Liver (tissue), 9 donors: ENCODE data around the gene OR10A7. TPM values are rescaled to one million over a fixed set of nuclear protein-coding genes. Genes with fewer than 3 reads are reported as not detected.
"Not testable (repeated sequence)": the region's sequence is repeated elsewhere in the genome, so short reads cannot be mapped to it uniquely, and the experiment has no call there.

ENCODE experiments used
- DNase-seq: peaks from one replicate; pipeline ENCODE4 v3.0.0-alpha.2; 2017; ENCODE audit warnings: low spot score
- H3K27ac ChIP-seq, 2 donors: one replicate each; pipeline ENCODE4 v1.7.0; 2013; ENCODE audit warnings: inconsistent platforms in 2 of 2, low read length in 2 of 2, control low read depth in 1 of 2, low read depth in 1 of 2, mild to moderate bottlenecking in 1 of 2
- H3K27me3 ChIP-seq, 4 donors: one replicate each; pipeline versions ENCODE4 v1.6.1 to v1.7.0; 2013; ENCODE audit warnings: low read length in 3 of 4, inconsistent platforms in 1 of 4, mild to moderate bottlenecking in 1 of 4, moderate library complexity in 1 of 4; ENCODE audit not compliant: control insufficient read depth in 4 of 4, insufficient read depth in 4 of 4
- H3K36me3 ChIP-seq, 4 donors: one replicate each; pipeline versions ENCODE4 v1.6.1 to v1.7.0; 2013; ENCODE audit warnings: low read length in 3 of 4, mild to moderate bottlenecking in 3 of 4, low read depth in 1 of 4, moderate library complexity in 1 of 4; ENCODE audit not compliant: control insufficient read depth in 4 of 4, insufficient read depth in 3 of 4
- H3K4me1 ChIP-seq, 4 donors: one replicate each; pipeline versions ENCODE4 v1.6.1 to v1.7.0; 2013; ENCODE audit warnings: low read length in 3 of 4, mild to moderate bottlenecking in 3 of 4, moderate library complexity in 1 of 4; ENCODE audit not compliant: control insufficient read depth in 4 of 4, insufficient read depth in 4 of 4
- H3K4me3 ChIP-seq, 3 donors: one replicate each; pipeline versions ENCODE4 v1.6.1 to v1.7.0; 2013; ENCODE audit warnings: low read length in 3 of 3, control low read depth in 1 of 3, low read depth in 1 of 3, mild to moderate bottlenecking in 1 of 3
- H3K9ac ChIP-seq, 2 donors: one replicate each; pipeline ENCODE4 v1.7.0; 2013; ENCODE audit warnings: low read length in 2 of 2, mild to moderate bottlenecking in 2 of 2, moderate library complexity in 2 of 2, control low read depth in 1 of 2, low read depth in 1 of 2
- H3K9me3 ChIP-seq, 4 donors: one replicate each; pipeline versions ENCODE4 v1.6.1 to v1.7.0; 2013; ENCODE audit warnings: low read length in 3 of 4; ENCODE audit not compliant: control insufficient read depth in 4 of 4
- EGR1 ChIP-seq, 2 donors: IDR thresholded peaks; 2 replicates each; pipeline ENCODE4 v1.6.1; 2016 to 2018; ENCODE audit warnings: antibody characterized with exemption in 2 of 2, low read depth in 2 of 2
- FOXA1 ChIP-seq: IDR thresholded peaks from 2 replicates; pipeline ENCODE4 v1.6.1; 2016; ENCODE audit warnings: antibody characterized with exemption
- RXRA ChIP-seq, 2 donors: IDR thresholded peaks; 2 replicates each; pipeline ENCODE4 v1.6.1; 2017 to 2018; ENCODE audit warnings: antibody characterized with exemption in 2 of 2, mild to moderate bottlenecking in 1 of 2
- TAF1 ChIP-seq: conservative IDR thresholded peaks from 2 replicates; pipeline ENCODE4 v1.6.1; 2016; ENCODE audit warnings: antibody characterized with exemption, mild to moderate bottlenecking
- YY1 ChIP-seq: IDR thresholded peaks from 2 replicates; pipeline ENCODE4 v1.6.1; 2016; ENCODE audit warnings: antibody characterized with exemption, mild to moderate bottlenecking
- WGBS: extraction: QIAGEN DNeasy Blood & Tissue Kit; methylation state at CpG from one replicate; pipeline ENCODE4 v1.1.7; 2013; 5-methylcytosine and 5-hydroxymethylcytosine counted together
- polyA plus RNA-seq, 2 donors: library from polyadenylated mRNA; stranded (reverse) in 1 of 2; unstranded in 1 of 2; fragments of 200-250 nt in 1 of 2; fragments of >200 nt in 1 of 2; fragmentation: Nextera tagmentation in 1 of 2; extraction: Ambion mirVana in 1 of 2; gene quantifications; one replicate each; pipeline versions ENCODE4 v1.2.1 to v1.2.3, GENCODE V29; 2013 to 2015
- total RNA-seq, 2 donors: library from RNA; depleted of rRNA; stranded (reverse); fragments of >200 nt; gene quantifications; one replicate each; pipeline ENCODE4 v1.2.3, GENCODE V29; 2014
- TF ChIP-seq, protein P1 (sequence below): IDR thresholded peaks from 2 replicates; pipeline ENCODE4 v1.6.1; 2016; ENCODE audit warnings: antibody characterized with exemption, mild to moderate bottlenecking
- TF ChIP-seq, protein P2 (sequence below): IDR thresholded peaks from 2 replicates; pipeline ENCODE4 v1.6.1; 2016; ENCODE audit warnings: antibody characterized with exemption
- TF ChIP-seq, protein P3 (sequence below): IDR thresholded peaks from 2 replicates; pipeline ENCODE4 v1.6.1; 2016; ENCODE audit warnings: antibody characterized with exemption
- donor health status: healthy.
- donor health status: healthy.
- donor health status: healthy.
- donor health status: healthy.
- donor health status: healthy.

Gene OR10A7
- total RNA-seq, result not detected
- polyA plus RNA-seq, result not detected

DNA sequence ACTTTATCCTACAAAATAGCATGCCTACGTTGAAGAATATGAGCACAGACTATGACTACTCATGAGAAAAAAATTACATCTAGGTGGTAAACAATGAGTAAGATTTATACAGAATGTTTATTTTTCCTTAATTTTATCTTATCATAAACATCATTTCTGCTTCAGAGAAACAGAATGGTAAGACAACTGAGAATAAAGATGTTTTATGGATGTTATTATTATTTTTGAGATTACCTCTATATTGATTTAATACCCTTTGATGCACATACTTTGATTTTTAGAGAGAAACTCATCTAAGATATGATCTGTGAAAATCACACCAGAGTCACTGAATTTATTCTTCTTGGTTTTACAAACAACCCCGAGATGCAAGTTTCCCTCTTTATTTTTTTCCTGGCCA lies at the start of gene OR10A7:
Gene OR10A7 (plus strand): TSS at position 301 of the 400 bp plus-strand sequence. CDS start 0 bp downstream, at position 301.
- Histone ChIP-seq H3K36me3 (no peaks in the 10 kb centered on the region), H3K27ac (no peak within 1 kb of the TSS), H3K9ac (no peak within 1 kb of the TSS), H3K4me1 (no peaks in the 10 kb centered on the region), H3K4me3 (no peak within 1 kb of the TSS), H3K9me3 (no peaks in the 10 kb centered on the region), H3K27me3 (no peaks in the 10 kb centered on the region)
- no peak for TF ChIP-seq EGR1 (IDR thresholded peaks at IDR 0.05; ENCODE audit: low read depth in 2 of 2)
- TF ChIP-seq, protein P1, sequence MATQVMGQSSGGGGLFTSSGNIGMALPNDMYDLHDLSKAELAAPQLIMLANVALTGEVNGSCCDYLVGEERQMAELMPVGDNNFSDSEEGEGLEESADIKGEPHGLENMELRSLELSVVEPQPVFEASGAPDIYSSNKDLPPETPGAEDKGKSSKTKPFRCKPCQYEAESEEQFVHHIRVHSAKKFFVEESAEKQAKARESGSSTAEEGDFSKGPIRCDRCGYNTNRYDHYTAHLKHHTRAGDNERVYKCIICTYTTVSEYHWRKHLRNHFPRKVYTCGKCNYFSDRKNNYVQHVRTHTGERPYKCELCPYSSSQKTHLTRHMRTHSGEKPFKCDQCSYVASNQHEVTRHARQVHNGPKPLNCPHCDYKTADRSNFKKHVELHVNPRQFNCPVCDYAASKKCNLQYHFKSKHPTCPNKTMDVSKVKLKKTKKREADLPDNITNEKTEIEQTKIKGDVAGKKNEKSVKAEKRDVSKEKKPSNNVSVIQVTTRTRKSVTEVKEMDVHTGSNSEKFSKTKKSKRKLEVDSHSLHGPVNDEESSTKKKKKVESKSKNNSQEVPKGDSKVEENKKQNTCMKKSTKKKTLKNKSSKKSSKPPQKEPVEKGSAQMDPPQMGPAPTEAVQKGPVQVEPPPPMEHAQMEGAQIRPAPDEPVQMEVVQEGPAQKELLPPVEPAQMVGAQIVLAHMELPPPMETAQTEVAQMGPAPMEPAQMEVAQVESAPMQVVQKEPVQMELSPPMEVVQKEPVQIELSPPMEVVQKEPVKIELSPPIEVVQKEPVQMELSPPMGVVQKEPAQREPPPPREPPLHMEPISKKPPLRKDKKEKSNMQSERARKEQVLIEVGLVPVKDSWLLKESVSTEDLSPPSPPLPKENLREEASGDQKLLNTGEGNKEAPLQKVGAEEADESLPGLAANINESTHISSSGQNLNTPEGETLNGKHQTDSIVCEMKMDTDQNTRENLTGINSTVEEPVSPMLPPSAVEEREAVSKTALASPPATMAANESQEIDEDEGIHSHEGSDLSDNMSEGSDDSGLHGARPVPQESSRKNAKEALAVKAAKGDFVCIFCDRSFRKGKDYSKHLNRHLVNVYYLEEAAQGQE, result no peak
- WGBS, result 84% methylated on average over 2 of the region's 2 CpGs
- DNase-seq, result no peak

- no peak overlapping the region for H3K27ac ChIP-seq
- no peak overlapping the region for H3K9ac ChIP-seq
- no peak for DNase-seq
- H3K27me3 ChIP-seq, result peaks cover 0 to 4% (median 0%) of the 10 kb centered on the region in 4 donors
- 85% methylated on average over 2 of the region's 2 CpGs for WGBS
- H3K9me3 ChIP-seq, result no peaks in the 10 kb centered on the region
- H3K36me3 ChIP-seq, result no peaks in the 10 kb centered on the region
- H3K4me3 ChIP-seq, result no peak overlapping the region
- H3K4me1 ChIP-seq, result no peaks in the 10 kb centered on the region
- TF ChIP-seq TAF1 (no peak), YY1 (no peak)
- TF ChIP-seq, protein P2, sequence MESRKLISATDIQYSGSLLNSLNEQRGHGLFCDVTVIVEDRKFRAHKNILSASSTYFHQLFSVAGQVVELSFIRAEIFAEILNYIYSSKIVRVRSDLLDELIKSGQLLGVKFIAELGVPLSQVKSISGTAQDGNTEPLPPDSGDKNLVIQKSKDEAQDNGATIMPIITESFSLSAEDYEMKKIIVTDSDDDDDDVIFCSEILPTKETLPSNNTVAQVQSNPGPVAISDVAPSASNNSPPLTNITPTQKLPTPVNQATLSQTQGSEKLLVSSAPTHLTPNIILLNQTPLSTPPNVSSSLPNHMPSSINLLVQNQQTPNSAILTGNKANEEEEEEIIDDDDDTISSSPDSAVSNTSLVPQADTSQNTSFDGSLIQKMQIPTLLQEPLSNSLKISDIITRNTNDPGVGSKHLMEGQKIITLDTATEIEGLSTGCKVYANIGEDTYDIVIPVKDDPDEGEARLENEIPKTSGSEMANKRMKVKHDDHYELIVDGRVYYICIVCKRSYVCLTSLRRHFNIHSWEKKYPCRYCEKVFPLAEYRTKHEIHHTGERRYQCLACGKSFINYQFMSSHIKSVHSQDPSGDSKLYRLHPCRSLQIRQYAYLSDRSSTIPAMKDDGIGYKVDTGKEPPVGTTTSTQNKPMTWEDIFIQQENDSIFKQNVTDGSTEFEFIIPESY, result no peak
- TF ChIP-seq, protein P3, sequence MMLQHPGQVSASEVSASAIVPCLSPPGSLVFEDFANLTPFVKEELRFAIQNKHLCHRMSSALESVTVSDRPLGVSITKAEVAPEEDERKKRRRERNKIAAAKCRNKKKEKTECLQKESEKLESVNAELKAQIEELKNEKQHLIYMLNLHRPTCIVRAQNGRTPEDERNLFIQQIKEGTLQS, result no peak
Observed at GRCh38 chr12:55171445-55171844, 49.4 kb upstream of the OR10A7 start.

GRCh38 chr12:55171846-55172245 lies 49.0 kb upstream of the OR10A7 start:
- not testable (repeated sequence) for H3K27ac ChIP-seq, H3K36me3 ChIP-seq, DNase-seq, H3K4me1 ChIP-seq, H3K9me3 ChIP-seq, H3K9ac ChIP-seq, H3K27me3 ChIP-seq, H3K4me3 ChIP-seq
- 67% methylated on average over 2 of the region's 2 CpGs for WGBS

- H3K27me3 ChIP-seq, result peaks cover 0 to 4% (median 0%) of the 10 kb centered on the region in 4 donors
- no peak overlapping the region for H3K4me3 ChIP-seq
- H3K4me1 ChIP-seq, result no peaks in the 10 kb centered on the region
- 38% methylated on average over 1 of the region's 1 CpG for WGBS
- TF ChIP-seq FOXA1, result no peak
- TF ChIP-seq, protein P1, result no peak
- no peak for TF ChIP-seq EGR1 (IDR thresholded peaks at IDR 0.05; ENCODE audit: low read depth in 2 of 2)
- no peak for TF ChIP-seq RXRA (IDR thresholded peaks at IDR 0.05)
- no peaks in the 10 kb centered on the region for H3K36me3 ChIP-seq
- DNase-seq, result no peak
- no peak overlapping the region for H3K27ac ChIP-seq
- H3K9ac ChIP-seq, result no peak overlapping the region
- no peaks in the 10 kb centered on the region for H3K9me3 ChIP-seq
Observed at GRCh38 chr12:55172686-55173085, 48.1 kb upstream of the OR10A7 start.
